Activated naive CD8-positive, alpha-beta T cell (primary cell): ENCODE data around the gene KDM7A.
A peak's percentile ranks its signal among the peaks of the same experiment; 100 is the strongest.
"Not testable (repeated sequence)": the region's sequence is repeated elsewhere in the genome, so short reads cannot be mapped to it uniquely, and the experiment has no call there.

Source experiments
- H3K27ac Mint-ChIP-seq: one replicate; pipeline ENCODE4 v1.8.0; 2021; ENCODE audit warnings: mixed read lengths
- H3K27me3 Mint-ChIP-seq: one replicate; pipeline ENCODE4 v1.8.0; 2021; ENCODE audit warnings: mixed read lengths
- H3K36me3 Mint-ChIP-seq: one replicate; pipeline ENCODE4 v1.8.0; 2021; ENCODE audit warnings: mixed read lengths
- H3K4me1 Mint-ChIP-seq: one replicate; pipeline ENCODE4 v1.8.0; 2021; ENCODE audit warnings: low read depth, mixed read lengths
- H3K4me3 Mint-ChIP-seq: one replicate; pipeline ENCODE4 v1.8.0; 2021; ENCODE audit warnings: mild to moderate bottlenecking, mixed read lengths
- H3K9me3 Mint-ChIP-seq: one replicate; pipeline ENCODE4 v1.8.0; 2021; ENCODE audit warnings: low read depth, mixed read lengths

The KDM7A gene

GRCh38 chr7:140211698-140212097, 34.9 kb upstream of the KDM7A start:
- H3K9me3 Mint-ChIP-seq: no peaks in the 10 kb centered on the region
- peaks cover 24% of the 10 kb centered on the region for H3K4me1 Mint-ChIP-seq
- H3K36me3 Mint-ChIP-seq: no peaks in the 10 kb centered on the region
- H3K4me3 Mint-ChIP-seq: no peak overlapping the region
- H3K27me3 Mint-ChIP-seq: no peaks in the 10 kb centered on the region
- H3K27ac Mint-ChIP-seq: no peak overlapping the region

DNA sequence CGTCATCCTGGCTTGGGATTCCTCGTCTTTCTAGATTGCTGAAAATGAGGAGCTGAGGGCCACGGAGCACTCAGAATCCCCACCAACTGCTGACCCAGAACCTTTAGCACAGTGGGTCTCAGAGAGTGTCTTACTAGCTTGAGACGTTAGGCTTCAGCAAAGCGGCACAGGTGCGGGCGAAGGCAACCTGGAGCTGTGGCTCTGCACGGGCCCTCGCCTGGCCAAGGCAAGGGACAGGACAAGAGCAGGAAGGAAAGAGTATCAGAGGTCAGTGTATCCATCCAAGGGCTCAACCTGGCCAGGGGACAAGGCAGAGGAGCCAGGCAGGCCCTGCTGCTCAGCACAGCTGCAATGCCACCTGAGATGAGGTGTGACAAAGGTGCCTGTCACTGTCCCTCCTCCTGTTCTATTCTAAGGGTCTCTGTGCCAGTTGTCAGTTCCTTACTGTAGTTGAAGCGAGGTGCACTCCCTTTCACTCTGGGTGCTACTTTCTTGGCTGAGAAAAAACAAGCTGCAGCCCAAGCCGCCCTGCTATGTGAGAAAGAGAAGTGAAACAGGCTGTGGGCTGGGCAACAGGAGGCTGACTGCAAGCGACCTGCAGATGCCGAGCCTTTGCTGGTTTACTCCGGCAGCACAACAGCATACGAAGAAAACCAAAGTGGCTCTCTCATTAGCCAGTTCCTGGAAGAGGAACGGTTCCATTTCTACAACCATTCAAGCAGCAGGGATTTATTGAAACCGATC, 33.3 kb upstream of the KDM7A start:
- no peak overlapping the region for H3K27ac Mint-ChIP-seq
- H3K4me3 Mint-ChIP-seq: no peak overlapping the region

DNA sequence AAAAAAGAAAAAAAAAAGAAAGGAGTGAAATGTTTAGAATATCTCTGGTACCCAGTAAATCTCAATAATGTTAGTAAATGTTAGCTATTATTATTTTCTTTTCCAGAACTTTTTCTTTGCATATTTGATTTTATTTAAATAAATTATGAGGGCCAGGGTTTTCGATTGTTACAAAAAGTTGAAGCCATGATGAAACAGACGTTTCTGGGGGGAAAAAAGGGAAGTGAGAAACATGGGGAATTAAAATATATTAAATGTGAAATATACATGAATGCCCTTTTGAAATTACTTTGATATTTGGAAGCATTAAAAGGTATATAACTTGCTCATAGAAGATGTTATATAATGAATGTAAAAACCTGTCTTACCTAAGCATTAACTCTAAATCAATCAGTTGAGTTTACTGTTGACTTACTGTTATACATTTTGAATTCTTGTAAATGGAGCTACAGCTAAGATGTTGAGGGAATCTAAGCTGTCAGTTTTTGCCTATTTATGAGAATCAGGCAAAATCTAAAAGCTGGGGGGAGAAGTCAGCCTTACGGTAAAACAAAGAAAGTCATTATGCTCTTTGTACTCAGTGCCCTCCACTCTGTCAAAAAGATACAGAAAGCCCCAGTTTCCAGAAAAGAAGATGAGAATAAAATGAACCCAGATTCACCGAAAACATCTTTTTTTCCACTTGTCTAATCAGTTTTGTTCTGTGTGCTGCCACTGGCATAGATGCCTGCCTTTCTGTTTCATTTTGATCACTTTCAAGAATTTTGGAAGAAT, 30.0 kb upstream of the KDM7A start:
- no peak overlapping the region for H3K4me3 Mint-ChIP-seq
- peaks cover 9% of the 10 kb centered on the region for H3K9me3 Mint-ChIP-seq
- H3K27ac Mint-ChIP-seq: peak overlapping the region; percentile 29
- H3K4me1 Mint-ChIP-seq: peaks cover 11% of the 10 kb centered on the region
- no peaks in the 10 kb centered on the region for H3K27me3 Mint-ChIP-seq
- peaks cover 8% of the 10 kb centered on the region for H3K36me3 Mint-ChIP-seq

More for the DNA sequence above, 33.3 kb upstream of the KDM7A start:
- no peaks in the 10 kb centered on the region for H3K9me3 Mint-ChIP-seq
- no peaks in the 10 kb centered on the region for H3K36me3 Mint-ChIP-seq
- no peaks in the 10 kb centered on the region for H3K27me3 Mint-ChIP-seq
- H3K4me1 Mint-ChIP-seq: peaks cover 23% of the 10 kb centered on the region

- Mint-ChIP-seq H3K36me3 (peaks cover 8% of the 10 kb centered on the region), H3K4me3 (no peak overlapping the region), H3K27me3 (no peaks in the 10 kb centered on the region), H3K9me3 (peaks cover 9% of the 10 kb centered on the region), H3K4me1 (peaks cover 10% of the 10 kb centered on the region), H3K27ac (no peak overlapping the region)
Measured at GRCh38 chr7:140205600-140205999, 28.8 kb upstream of the KDM7A start.

DNA sequence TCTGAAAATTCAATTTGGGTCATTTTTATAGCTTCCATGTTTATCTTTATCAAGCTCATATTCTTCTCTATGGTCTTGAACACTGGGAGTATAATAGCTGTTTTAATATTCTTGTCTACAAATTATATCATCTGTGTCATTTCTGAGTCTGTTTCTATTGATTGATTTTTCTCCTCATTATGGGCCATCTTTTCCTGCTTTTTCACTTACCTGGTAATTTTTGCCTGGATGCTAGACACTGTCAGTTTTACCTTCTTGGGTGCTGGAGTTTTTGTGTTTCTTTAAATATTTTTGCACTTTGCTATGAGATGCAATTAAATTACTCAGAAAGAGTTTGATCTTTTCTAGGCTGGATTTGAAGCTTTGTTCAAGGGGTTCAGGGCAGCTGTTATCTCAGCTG, 26.8 kb upstream of the KDM7A start:
- Mint-ChIP-seq H3K36me3 (peaks cover 8% of the 10 kb centered on the region), H3K9me3 (peaks cover 9% of the 10 kb centered on the region), H3K4me3 (no peak overlapping the region), H3K27ac (no peak overlapping the region), H3K27me3 (no peaks in the 10 kb centered on the region), H3K4me1 (peaks cover 2% of the 10 kb centered on the region)

DNA sequence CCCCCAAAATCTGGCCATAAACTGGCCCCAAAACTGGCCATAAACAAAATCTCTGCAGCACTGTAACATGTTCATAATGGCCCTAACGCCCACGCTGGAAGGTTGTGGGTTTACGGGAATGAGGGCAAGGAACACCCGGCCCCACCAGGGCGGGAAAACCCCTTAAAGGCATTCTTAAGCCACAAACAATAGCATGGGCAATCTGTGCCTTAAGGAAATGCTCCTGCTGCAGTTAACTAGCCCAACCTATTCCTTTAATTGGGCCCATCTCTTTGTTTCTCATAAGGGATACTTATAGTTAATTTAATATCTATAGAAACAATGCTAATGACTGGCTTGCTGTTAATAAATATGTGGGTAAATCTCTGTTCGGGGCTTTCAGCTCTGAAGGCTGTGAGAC, 26.2 kb upstream of the KDM7A start:
- not testable (repeated sequence) for H3K27me3 Mint-ChIP-seq, H3K4me3 Mint-ChIP-seq, H3K36me3 Mint-ChIP-seq, H3K4me1 Mint-ChIP-seq, H3K27ac Mint-ChIP-seq, H3K9me3 Mint-ChIP-seq

GRCh38 chr7:140201393-140201792, 24.6 kb upstream of the KDM7A start:
- peaks cover 2% of the 10 kb centered on the region for H3K4me1 Mint-ChIP-seq
- H3K4me3 Mint-ChIP-seq: no peak overlapping the region
- H3K9me3 Mint-ChIP-seq: peaks cover 9% of the 10 kb centered on the region
- no peak overlapping the region for H3K27ac Mint-ChIP-seq
- H3K27me3 Mint-ChIP-seq: no peaks in the 10 kb centered on the region
- peaks cover 8% of the 10 kb centered on the region for H3K36me3 Mint-ChIP-seq

DNA sequence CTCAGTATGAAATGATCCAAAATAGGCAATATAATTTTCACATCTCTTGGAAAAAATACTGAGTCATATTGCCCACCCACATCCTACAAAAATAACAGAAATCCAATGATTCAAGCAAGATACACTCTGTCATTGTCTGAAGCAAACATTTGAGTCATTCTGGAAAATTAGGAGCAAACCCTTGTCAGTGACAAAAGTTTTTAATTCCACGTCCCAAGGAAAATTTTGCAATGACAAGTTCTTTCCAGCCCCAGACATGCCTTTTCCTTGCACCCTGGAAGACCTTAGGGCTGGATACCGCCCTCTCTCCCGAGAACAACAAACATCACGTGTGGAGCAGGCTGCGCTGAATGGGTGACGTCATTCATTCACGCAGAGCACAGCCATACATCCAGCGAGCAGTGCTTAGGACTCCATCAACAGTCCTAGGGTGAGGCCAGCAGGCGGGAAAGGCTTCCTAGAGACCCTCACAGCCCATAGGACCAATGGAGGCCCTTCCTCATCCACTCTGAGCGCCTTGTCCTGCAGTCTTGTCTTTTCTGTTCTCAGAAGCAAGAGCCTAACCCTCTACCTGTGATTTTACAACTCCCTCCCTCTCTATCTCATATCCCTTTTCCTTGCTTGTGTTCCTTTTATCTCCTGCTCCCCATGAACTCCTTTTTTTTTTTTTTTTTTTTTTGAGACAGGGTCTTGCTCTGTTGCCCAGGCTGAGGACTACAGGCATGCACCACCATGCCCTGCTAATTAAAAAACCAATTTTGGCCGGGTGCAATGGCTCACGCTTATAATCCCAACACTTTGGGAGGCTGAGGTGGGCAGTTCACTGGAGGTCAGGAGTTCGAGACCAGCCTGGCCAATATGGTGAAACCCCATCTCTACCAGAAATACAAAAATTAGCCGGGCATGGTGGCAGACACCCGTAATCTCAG, 23.5 kb upstream of the KDM7A start:
- Mint-ChIP-seq H3K4me3 (no peak overlapping the region), H3K4me1 (no peaks in the 10 kb centered on the region), H3K27ac (no peak overlapping the region), H3K36me3 (peaks cover 8% of the 10 kb centered on the region), H3K27me3 (no peaks in the 10 kb centered on the region), H3K9me3 (peaks cover 9% of the 10 kb centered on the region)

GRCh38 chr7:140197938-140198337, 21.2 kb upstream of the KDM7A start:
- Mint-ChIP-seq H3K4me3 (no peak overlapping the region), H3K27ac (no peak overlapping the region), H3K4me1 (no peaks in the 10 kb centered on the region), H3K27me3 (no peaks in the 10 kb centered on the region), H3K36me3 (no peaks in the 10 kb centered on the region), H3K9me3 (no peaks in the 10 kb centered on the region)

DNA sequence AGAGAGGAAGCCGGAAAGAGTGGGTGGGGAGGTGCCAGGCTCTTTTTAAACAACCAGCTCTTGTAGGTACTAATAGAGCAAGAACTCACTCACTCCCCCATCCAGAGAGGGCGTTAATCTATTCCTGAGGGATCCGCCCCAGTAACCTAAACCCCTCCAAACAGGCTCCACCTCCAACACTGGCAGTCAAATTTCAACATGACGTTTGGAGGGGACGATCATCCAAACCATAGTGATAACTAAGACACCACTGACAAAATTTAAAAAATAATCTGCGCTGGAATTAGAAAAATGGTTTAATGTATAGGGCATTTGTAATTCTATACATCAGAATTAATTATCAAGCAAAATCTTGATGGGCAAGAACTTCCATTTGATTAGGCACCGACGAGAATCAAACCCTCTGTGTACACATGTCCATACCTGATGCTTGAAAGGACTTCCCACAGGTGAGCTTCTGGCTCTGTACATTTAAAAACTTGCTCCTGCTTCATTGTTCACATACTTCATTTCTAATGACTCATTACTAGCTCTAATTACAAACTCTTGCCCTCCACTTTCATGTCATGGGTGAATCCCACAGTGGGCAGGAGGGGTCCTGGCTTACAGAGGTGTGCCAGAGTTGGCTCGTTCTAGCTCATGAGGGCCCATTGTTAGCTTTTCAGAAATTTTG, 20.6 kb upstream of the KDM7A start:
- no peaks in the 10 kb centered on the region for H3K4me1 Mint-ChIP-seq
- no peak overlapping the region for H3K27ac Mint-ChIP-seq
- H3K27me3 Mint-ChIP-seq: no peaks in the 10 kb centered on the region
- H3K4me3 Mint-ChIP-seq: no peak overlapping the region
- no peaks in the 10 kb centered on the region for H3K36me3 Mint-ChIP-seq
- no peaks in the 10 kb centered on the region for H3K9me3 Mint-ChIP-seq

DNA sequence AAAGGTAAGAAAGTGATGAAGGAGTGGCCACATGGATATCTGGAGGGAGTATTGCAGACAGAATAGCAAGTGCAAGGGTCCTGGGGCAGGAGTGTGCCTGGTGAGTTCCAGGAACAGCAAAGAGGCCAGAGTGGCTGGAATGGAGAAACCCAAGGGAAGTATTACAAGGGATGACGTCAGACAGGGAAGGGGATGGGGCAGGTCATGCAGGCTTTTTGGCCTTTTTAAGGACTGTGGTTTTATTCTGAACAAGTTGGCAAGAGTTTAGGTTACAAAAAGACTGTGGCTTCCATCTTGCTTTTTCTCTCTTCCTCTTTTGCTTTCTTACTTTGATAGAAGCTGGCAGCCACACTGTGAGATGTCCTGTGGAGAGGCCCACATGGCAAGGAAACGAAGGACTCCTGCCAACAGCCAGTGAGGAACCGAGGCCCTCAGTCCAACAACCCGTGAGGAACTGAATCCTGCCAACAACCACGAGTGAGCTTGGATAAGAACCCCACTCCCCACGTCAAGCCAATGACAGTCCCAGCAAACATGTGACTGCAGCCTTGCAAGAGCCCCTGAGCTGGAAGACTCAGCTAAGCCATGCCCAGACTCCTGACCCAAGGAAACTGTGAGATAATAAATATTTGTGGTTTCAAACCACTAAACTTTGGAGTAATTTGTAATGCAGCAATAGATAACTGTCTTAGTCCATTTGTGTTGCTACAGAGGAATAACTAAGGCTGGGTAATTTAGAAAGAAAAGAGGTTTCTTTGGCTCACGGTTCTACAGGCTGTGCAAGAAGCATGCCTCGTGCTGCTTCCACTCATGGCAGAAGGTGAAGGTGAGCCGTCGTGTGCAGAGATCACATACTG, 19.8 kb upstream of the KDM7A start:
- H3K27me3 Mint-ChIP-seq: no peaks in the 10 kb centered on the region
- no peaks in the 10 kb centered on the region for H3K36me3 Mint-ChIP-seq
- no peaks in the 10 kb centered on the region for H3K9me3 Mint-ChIP-seq
- no peaks in the 10 kb centered on the region for H3K4me1 Mint-ChIP-seq
- H3K4me3 Mint-ChIP-seq: no peak overlapping the region
- no peak overlapping the region for H3K27ac Mint-ChIP-seq

DNA sequence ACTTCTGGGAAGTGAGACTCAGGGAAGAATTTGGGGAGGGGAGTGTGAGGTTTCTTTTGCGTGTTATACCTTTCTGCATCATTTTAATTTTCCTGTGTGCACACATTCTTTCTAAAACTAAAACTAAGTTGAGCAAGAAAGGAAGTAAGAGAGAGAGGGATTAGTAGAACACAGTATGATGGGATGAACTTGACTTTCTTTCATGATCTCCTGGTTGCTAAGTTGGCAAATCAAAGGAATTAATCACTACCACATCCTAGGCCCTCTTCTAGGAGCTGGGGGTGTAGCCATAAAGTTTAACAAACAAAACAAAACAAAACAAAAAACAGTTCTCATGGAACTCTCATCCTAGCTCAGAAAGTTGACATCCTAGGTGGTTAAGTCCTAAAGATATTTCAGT, 19.1 kb upstream of the KDM7A start:
- no peaks in the 10 kb centered on the region for H3K36me3 Mint-ChIP-seq
- no peak overlapping the region for H3K4me3 Mint-ChIP-seq
- H3K4me1 Mint-ChIP-seq: no peaks in the 10 kb centered on the region
- no peaks in the 10 kb centered on the region for H3K9me3 Mint-ChIP-seq
- no peak overlapping the region for H3K27ac Mint-ChIP-seq
- H3K27me3 Mint-ChIP-seq: no peaks in the 10 kb centered on the region

- H3K4me3 Mint-ChIP-seq: no peak overlapping the region
- H3K9me3 Mint-ChIP-seq: no peaks in the 10 kb centered on the region
- no peaks in the 10 kb centered on the region for H3K4me1 Mint-ChIP-seq
- no peaks in the 10 kb centered on the region for H3K36me3 Mint-ChIP-seq
- no peaks in the 10 kb centered on the region for H3K27me3 Mint-ChIP-seq
- H3K27ac Mint-ChIP-seq: no peak overlapping the region
Measured at GRCh38 chr7:140192620-140193019, 15.8 kb upstream of the KDM7A start.

DNA sequence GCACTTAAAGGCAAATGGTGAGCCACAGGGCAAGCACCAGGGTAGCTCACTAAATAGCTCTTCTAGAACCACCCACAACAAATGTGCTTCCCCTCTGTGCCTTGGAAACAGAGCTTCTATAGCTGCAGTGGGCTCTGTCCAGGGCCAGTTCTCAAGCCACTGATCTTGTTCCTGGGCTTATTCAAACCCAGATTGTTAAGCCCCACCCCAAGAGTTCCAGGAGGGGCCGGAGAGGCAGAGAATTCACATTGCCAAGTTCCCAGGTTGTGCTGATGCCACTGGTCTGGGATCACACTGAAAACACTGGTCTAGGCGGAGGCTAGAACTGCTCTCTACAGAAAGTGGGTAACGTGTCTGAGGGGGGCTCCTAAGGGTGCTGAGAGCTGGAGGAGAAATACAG, 15.4 kb upstream of the KDM7A start:
- H3K4me3 Mint-ChIP-seq: no peak overlapping the region
- no peak overlapping the region for H3K27ac Mint-ChIP-seq
- H3K27me3 Mint-ChIP-seq: no peaks in the 10 kb centered on the region
- H3K4me1 Mint-ChIP-seq: no peaks in the 10 kb centered on the region
- no peaks in the 10 kb centered on the region for H3K36me3 Mint-ChIP-seq
- H3K9me3 Mint-ChIP-seq: no peaks in the 10 kb centered on the region
